Activated B cell treated with CpG ODN at 0.5 μM for 24 hours (primary cell): ENCODE data around the gene PSEN2. TPM values are rescaled to one million over a fixed set of nuclear protein-coding genes. Genes with fewer than 3 reads are reported as not detected.
A peak's percentile ranks its signal among the peaks of the same experiment; 100 is the strongest.
"Not testable (repeated sequence)": the region's sequence is repeated elsewhere in the genome, so short reads cannot be mapped to it uniquely, and the experiment has no call there.

Source experiments
- ATAC-seq: fragments of 200-7000 bp; cut with Tn5 transposase; one replicate; pipeline ENCODE4 v1.10.0; 2021; ENCODE audit warnings: low read depth, mild to moderate bottlenecking, moderate library complexity
- CTCF ChIA-PET: fragments of 350-600 bp; sonication (Branson Sonifier 250); formaldehyde crosslinking; loops from one replicate; lab custom pipeline; 2021; ENCODE audit warnings: antibody characterized with exemption; lab: Charles Lee
- POLR2A ChIA-PET: fragments of 350-600 bp; sonication (Branson Sonifier 250); formaldehyde crosslinking; loops from one replicate; lab custom pipeline; 2021; ENCODE audit warnings: antibody characterized with exemption; lab: Charles Lee
- DNase-seq: peaks from one replicate; pipeline ENCODE4 v3.0.0; 2022
- H3K27ac Mint-ChIP-seq: one replicate; pipeline ENCODE4 v1.8.0; 2020; ENCODE audit warnings: mixed read lengths
- H3K27me3 Mint-ChIP-seq: one replicate; pipeline ENCODE4 v1.8.0; 2021; ENCODE audit warnings: mixed read lengths
- H3K36me3 Mint-ChIP-seq: one replicate; pipeline ENCODE4 v1.8.0; 2021; ENCODE audit warnings: low read depth, mixed read lengths
- H3K4me1 Mint-ChIP-seq: one replicate; pipeline ENCODE4 v1.8.0; 2021; ENCODE audit warnings: mixed read lengths
- H3K4me3 Mint-ChIP-seq: one replicate; pipeline ENCODE4 v1.8.0; 2020; ENCODE audit warnings: mild to moderate bottlenecking, mixed read lengths
- H3K9me3 Mint-ChIP-seq: one replicate; pipeline ENCODE4 v1.8.0; 2020; ENCODE audit warnings: mixed read lengths
- CTCF ChIP-seq: fragments of 200-600 bp; IDR thresholded peaks from one replicate; pipeline ENCODE4 v1.8.0; 2022; ENCODE audit warnings: antibody characterized with exemption, mild to moderate bottlenecking
- intact Hi-C: fragments of 100-400 bp; cut with micrococcal nuclease; formaldehyde crosslinking; loops from one replicate; pipeline ENCODE4 v1.15.1; 2024
- total RNA-seq: library from RNA; stranded (reverse); gene quantifications from 2 replicates; pipeline ENCODE4 v1.2.3, GENCODE V29; 2022

PSEN2 gene
- total RNA-seq, 1 donor from 2014 or later = 14.3 TPM

GRCh38 chr1:226827968-226828513 lies 42.4 kb upstream of the PSEN2 start:
- intact Hi-C loops = loop anchor here (1.0 to 5.0 kb wide), 9 partner anchors 55 to 421 kb away; partner anchors contain the start of genes ITPKB and PARP1
- Mint-ChIP-seq H3K27me3 (no peaks in the 10 kb centered on the region), H3K9me3 (no peaks in the 10 kb centered on the region), H3K27ac (peak overlapping the region; percentile 80), H3K36me3 (no peaks in the 10 kb centered on the region), H3K4me1 (peaks cover 37% of the 10 kb centered on the region), H3K4me3 (peak overlapping the region; percentile 58)
- ChIA-PET POLR2A (interaction anchor here (0.6 to 1.8 kb wide), 14 partner anchors 84 to 202 kb away, joined by 3 to 8 read pairs (median 4); partner anchors contain the start of gene COQ8A), CTCF (interaction anchor here (0.6 to 7.5 kb wide), 18 partner anchors 52 to 403 kb away, joined by 3 to 91 read pairs (median 4); no protein-coding TSS in a partner anchor)
- peak; percentile 67 for TF ChIP-seq CTCF
- DNase-seq = peak; percentile 82
- ATAC-seq = peak; percentile 97

- peaks cover 32% of the 10 kb centered on the region for H3K4me1 Mint-ChIP-seq
- no peaks in the 10 kb centered on the region for H3K36me3 Mint-ChIP-seq
- TF ChIP-seq CTCF = no peak
- POLR2A ChIA-PET = interaction anchor here (0.6 to 1.6 kb wide), 5 partner anchors 36 to 203 kb away, joined by 3 to 8 read pairs (median 4); no protein-coding TSS in a partner anchor
- H3K4me3 Mint-ChIP-seq = no peak overlapping the region
- H3K27me3 Mint-ChIP-seq = no peaks in the 10 kb centered on the region
- CTCF ChIA-PET = interaction anchor here (0.6 to 7.5 kb wide), 9 partner anchors 58 to 404 kb away, joined by 3 to 91 read pairs (median 6); no protein-coding TSS in a partner anchor
- DNase-seq = no peak
- intact Hi-C loops = loop anchor here (2.0 to 5.0 kb wide), 4 partner anchors 54 to 422 kb away; partner anchors contain the start of gene PARP1
- no peak for ATAC-seq
- H3K27ac Mint-ChIP-seq = no peak overlapping the region
- H3K9me3 Mint-ChIP-seq = peaks cover 4% of the 10 kb centered on the region
Observed at GRCh38 chr1:226829105-226829504, 41.3 kb upstream of the PSEN2 start.

- TF ChIP-seq CTCF = no peak
- intact Hi-C loops = no loop called here
- DNase-seq = no peak
- CTCF ChIA-PET = no interaction called here
- Mint-ChIP-seq H3K9me3 (peaks cover 14% of the 10 kb centered on the region), H3K4me1 (peaks cover 13% of the 10 kb centered on the region), H3K27me3 (peaks cover 3% of the 10 kb centered on the region), H3K4me3 (no peak overlapping the region), H3K27ac (no peak overlapping the region), H3K36me3 (no peaks in the 10 kb centered on the region)
- ATAC-seq = no peak
- POLR2A ChIA-PET = no interaction called here
Observed at GRCh38 chr1:226831953-226832352, 38.5 kb upstream of the PSEN2 start.

- Mint-ChIP-seq H3K4me3 (no peak overlapping the region), H3K27ac (no peak overlapping the region), H3K36me3 (no peaks in the 10 kb centered on the region), H3K4me1 (peaks cover 6% of the 10 kb centered on the region), H3K27me3 (peaks cover 3% of the 10 kb centered on the region), H3K9me3 (peaks cover 14% of the 10 kb centered on the region)
- ATAC-seq = no peak
- CTCF ChIA-PET = interaction anchor here (0.6 kb wide), 1 partner anchor 286 kb away, joined by 3 read pairs; no protein-coding TSS in a partner anchor
- TF ChIP-seq CTCF = no peak
- intact Hi-C loops = no loop called here
- POLR2A ChIA-PET = no interaction called here
- no peak for DNase-seq
Observed at GRCh38 chr1:226832613-226833012, 37.8 kb upstream of the PSEN2 start.

- H3K27me3 Mint-ChIP-seq, intact Hi-C loops, DNase-seq, H3K4me3 Mint-ChIP-seq, H3K36me3 Mint-ChIP-seq, H3K4me1 Mint-ChIP-seq, ATAC-seq, H3K27ac Mint-ChIP-seq, CTCF ChIA-PET: not testable (repeated sequence)
- peaks cover 14% of the 10 kb centered on the region for H3K9me3 Mint-ChIP-seq
- POLR2A ChIA-PET = interaction anchor here (0.6 kb wide), 1 partner anchor 13 kb away, joined by 6 read pairs; no protein-coding TSS in a partner anchor
Observed at GRCh38 chr1:226834179-226834578, 36.2 kb upstream of the PSEN2 start.

- H3K27me3 Mint-ChIP-seq, H3K27ac Mint-ChIP-seq, DNase-seq, ATAC-seq, CTCF ChIA-PET, H3K4me3 Mint-ChIP-seq, POLR2A ChIA-PET, H3K36me3 Mint-ChIP-seq, intact Hi-C loops, H3K4me1 Mint-ChIP-seq: not testable (repeated sequence)
- peaks cover 14% of the 10 kb centered on the region for H3K9me3 Mint-ChIP-seq
Observed at GRCh38 chr1:226835396-226835795, 35.0 kb upstream of the PSEN2 start.

GRCh38 chr1:226837966-226838365 lies 32.5 kb upstream of the PSEN2 start:
- H3K36me3 Mint-ChIP-seq, H3K4me3 Mint-ChIP-seq, H3K4me1 Mint-ChIP-seq, H3K27ac Mint-ChIP-seq, POLR2A ChIA-PET, DNase-seq, CTCF ChIA-PET, H3K27me3 Mint-ChIP-seq, intact Hi-C loops, ATAC-seq: not testable (repeated sequence)
- peaks cover 14% of the 10 kb centered on the region for H3K9me3 Mint-ChIP-seq
